GM21825 (cell line): ENCODE measurements around the gene ZBTB7B.
A peak's percentile ranks its signal among the peaks of the same experiment; 100 is the strongest.

Source experiments
- ATAC-seq: cut with Tn5 transposase; IDR thresholded peaks from one replicate; pipeline ENCODE4 v1.9.1; 2021; ENCODE audit warnings: mild to moderate bottlenecking, moderate library complexity; ENCODE audit not compliant: unreplicated experiment

The ZBTB7B gene

GRCh38 chr1:155034318-155035208, 32.0 kb downstream of the ZBTB7B start:
- ATAC-seq: no peak

GRCh38 chr1:155035936-155036335, 33.3 kb downstream of the ZBTB7B start:
- no peak for ATAC-seq

GRCh38 chr1:155037043-155037442, 34.4 kb downstream of the ZBTB7B start:
- ATAC-seq: no peak

GRCh38 chr1:155037851-155038441, 35.3 kb downstream of the ZBTB7B start:
- ATAC-seq: no peak

GRCh38 chr1:155038602-155039307, 36.2 kb downstream of the ZBTB7B start:
- no peak for ATAC-seq

GRCh38 chr1:155039308-155039669, 36.7 kb downstream of the ZBTB7B start:
- no peak for ATAC-seq

GRCh38 chr1:155040358-155041093, 37.9 kb downstream of the ZBTB7B start:
- ATAC-seq: no peak

GRCh38 chr1:155042789-155043188, 40.2 kb downstream of the ZBTB7B start:
- no peak for ATAC-seq

GRCh38 chr1:155043301-155043702, 40.7 kb downstream of the ZBTB7B start:
- no peak for ATAC-seq

- no peak for ATAC-seq
Measured at GRCh38 chr1:155043793-155044192, 41.2 kb downstream of the ZBTB7B start.

GRCh38 chr1:155044365-155044764, 41.8 kb downstream of the ZBTB7B start:
- ATAC-seq: no peak

- no peak for ATAC-seq
Measured at GRCh38 chr1:155044812-155045657, 42.4 kb downstream of the ZBTB7B start.

GRCh38 chr1:155048449-155049334, 46.1 kb downstream of the ZBTB7B start:
- no peak for ATAC-seq

GRCh38 chr1:155049651-155050559, 47.3 kb downstream of the ZBTB7B start:
- no peak for ATAC-seq

- peak; percentile 55 for ATAC-seq
Measured at GRCh38 chr1:155050560-155051341, 48.1 kb downstream of the ZBTB7B start, which contains the start of gene ADAM15. Gene ADAM15 (plus strand): TSS chr1:155051316. CDS start chr1:155051387, 71 bp downstream.

- ATAC-seq: peak; percentile 10
Measured at GRCh38 chr1:155051342-155051776, 48.8 kb downstream of the ZBTB7B start.

GRCh38 chr1:155051777-155052398, 49.3 kb downstream of the ZBTB7B start:
- ATAC-seq: no peak
